Activated gamma-delta T cell (primary cell): ENCODE results near the gene FAIM2.

Experiments
- DNase-seq: peaks from one replicate; lab custom pipeline; 2025; lab: John Stamatoyannopoulos, UW
- total RNA-seq, 2 donors: gene quantifications; one replicate each; lab custom pipeline; 2026; lab: John Stamatoyannopoulos, UW

Gene FAIM2
- 0 to 0.04 reads per million in 2 donors for total RNA-seq

DNA sequence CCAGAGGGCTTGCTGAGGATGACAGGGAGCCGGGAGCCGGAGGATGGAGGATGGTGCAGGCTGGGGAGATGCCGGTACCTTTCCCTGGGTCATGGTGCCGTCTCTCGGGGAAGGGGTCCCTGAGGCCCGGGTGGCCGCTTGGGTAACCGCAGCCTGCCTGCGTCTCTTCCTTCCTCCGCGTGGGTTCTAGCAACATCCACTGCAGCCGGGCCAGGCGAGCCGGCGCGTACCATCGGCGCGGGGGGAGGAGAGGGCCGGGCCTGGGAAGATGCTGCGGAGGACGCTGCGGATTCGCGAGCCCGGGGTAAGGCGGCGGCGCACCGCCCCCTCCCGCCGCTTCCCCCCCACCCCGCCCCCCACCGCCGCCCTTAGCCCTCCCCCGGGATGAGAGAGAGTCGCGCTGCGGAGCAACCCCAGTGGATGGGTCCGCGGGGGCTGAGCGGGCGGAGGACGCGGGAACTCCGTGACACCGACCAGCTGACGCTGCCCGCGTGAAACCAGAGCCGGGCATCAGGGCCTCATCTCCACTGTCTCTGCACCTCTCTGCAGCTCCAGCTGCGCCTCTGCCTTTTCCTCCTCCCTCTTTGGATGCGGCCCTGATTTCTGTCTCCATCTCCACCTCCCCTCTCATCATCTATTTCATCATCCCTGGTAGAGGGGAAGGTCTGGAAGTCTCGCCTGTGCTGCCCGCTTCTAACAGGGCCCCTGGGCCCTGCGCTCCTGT is at the start of gene FAIM2:
Gene FAIM2 (minus strand): TSS at position 201 of the 724 bp plus-strand sequence. CDS start 108 bp downstream, at position 93.
- DNase-seq, result peak; percentile 21

GRCh38 chr12:49953151-49953550 is 49.5 kb upstream of the FAIM2 start:
- DNase-seq, result no peak

GRCh38 chr12:49952391-49953055 is 48.8 kb upstream of the FAIM2 start:
- no peak for DNase-seq

- no peak for DNase-seq
Measured at GRCh38 chr12:49951411-49952240, 47.9 kb upstream of the FAIM2 start.

- no peak for DNase-seq
Measured at GRCh38 chr12:49950273-49951251, 46.9 kb upstream of the FAIM2 start, which contains the start of gene AQP2. AQP2 (plus strand) TSS chr12:49950737; CDS start chr12:49950831, 94 bp downstream.

- no peak for DNase-seq
Measured at GRCh38 chr12:49949866-49950265, 46.2 kb upstream of the FAIM2 start.

- no peak for DNase-seq
Measured at GRCh38 chr12:49948866-49949845, 45.5 kb upstream of the FAIM2 start.

DNA sequence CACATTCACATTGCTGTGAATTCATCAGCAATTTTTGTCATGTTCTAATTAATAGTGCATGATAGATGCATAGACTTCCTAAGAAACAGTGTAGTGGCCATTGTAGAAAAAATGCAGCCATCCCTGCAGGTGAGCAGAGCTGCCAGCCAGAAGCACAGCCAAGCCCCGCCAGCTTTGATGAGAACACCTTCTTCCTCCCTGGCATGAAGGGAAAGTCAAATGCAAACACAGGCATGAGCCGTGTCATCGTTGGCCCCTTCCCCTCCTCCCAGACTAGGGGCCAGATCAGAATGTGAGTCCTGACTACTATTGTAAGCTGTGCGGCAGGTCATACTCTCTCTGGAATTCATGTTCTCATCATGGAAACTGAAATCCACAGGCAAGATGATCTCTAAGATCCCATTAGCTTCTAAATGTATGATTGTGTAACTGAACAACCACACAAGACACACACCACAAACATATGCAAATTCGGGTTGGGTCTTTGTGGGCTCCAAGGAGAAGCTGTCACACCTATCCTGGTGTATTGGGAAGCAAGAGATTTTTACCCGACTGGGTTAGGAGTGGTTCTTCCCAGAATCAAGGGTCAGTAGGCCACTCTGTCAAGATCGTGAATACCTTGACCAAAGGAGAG is 44.0 kb upstream of the FAIM2 start:
- DNase-seq, result no peak

GRCh38 chr12:49946497-49946896 is 42.8 kb upstream of the FAIM2 start:
- no peak for DNase-seq

GRCh38 chr12:49946086-49946485 is 42.4 kb upstream of the FAIM2 start:
- DNase-seq, result no peak

GRCh38 chr12:49945394-49946080 is 41.8 kb upstream of the FAIM2 start:
- DNase-seq, result peak; percentile 35

DNA sequence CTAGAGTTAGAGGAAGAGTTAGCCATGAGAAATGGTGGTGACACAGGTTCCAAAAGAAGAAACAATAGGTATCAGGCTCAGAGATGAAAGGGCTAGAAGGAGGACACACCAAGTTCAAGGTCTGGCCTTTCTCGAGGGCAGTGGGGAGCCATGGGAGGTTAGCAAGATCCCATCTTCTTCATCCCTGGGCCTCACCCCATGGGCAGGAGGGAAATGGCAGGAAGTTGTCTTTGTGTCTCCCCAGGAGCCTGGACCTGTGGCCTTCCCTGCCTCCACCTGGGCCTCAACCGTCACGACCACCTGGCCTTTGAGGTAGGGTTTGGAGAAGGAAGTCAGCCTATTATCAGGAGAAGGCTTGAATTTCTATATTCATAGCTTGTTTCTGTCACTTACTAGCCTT is 41.0 kb upstream of the FAIM2 start:
- no peak for DNase-seq

- no peak for DNase-seq
Measured at GRCh38 chr12:49944046-49944445, 40.3 kb upstream of the FAIM2 start.

DNA sequence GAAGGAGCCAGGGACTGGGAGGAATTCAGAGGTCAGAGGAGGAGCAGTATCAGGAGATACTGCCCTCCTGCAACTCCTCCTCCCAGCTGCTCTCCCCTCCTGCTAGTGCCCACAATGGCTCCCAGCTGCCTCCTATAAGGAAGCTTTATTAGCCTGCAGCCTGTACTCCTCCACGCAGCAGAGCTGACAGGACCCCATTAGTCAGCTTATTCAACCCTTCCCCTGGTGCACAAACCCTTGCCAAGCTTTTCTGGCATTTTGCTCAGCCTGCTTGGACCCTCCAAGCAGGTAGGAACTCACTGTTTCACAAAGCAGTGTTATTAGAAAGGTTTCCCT is 39.9 kb upstream of the FAIM2 start:
- no peak for DNase-seq

GRCh38 chr12:49942921-49943624 is 39.4 kb upstream of the FAIM2 start:
- no peak for DNase-seq

GRCh38 chr12:49942512-49942893 is 38.8 kb upstream of the FAIM2 start:
- DNase-seq, result no peak

GRCh38 chr12:49941556-49942511 is 38.1 kb upstream of the FAIM2 start:
- DNase-seq, result no peak
